Heart left ventricle (tissue), 16 donors: ENCODE measurements around the gene AUH. TPM values are rescaled to one million over a fixed set of nuclear protein-coding genes. Genes with fewer than 3 reads are reported as not detected.

Experiments
- ATAC-seq, 4 donors: fragments of 200-7000 bp; cut with Tn5 transposase; one replicate each; pipeline ENCODE4 v1.9.1; 2020 to 2022; ENCODE audit warnings: moderate library complexity in 4 of 4, mild to moderate bottlenecking in 3 of 4, moderate number of reproducible peaks in 1 of 4
- DNase-seq, 5 donors: peaks; one replicate each; pipeline ENCODE4 v3.0.0-alpha.2; 2020
- H3K27ac ChIP-seq, 12 donors: fragments of 200-600 bp; sonication (generic) in 4 of 12; one replicate each; pipeline versions ENCODE4 v1.5.0 to v1.8.0; 2016 to 2022; ENCODE audit warnings: mild to moderate bottlenecking in 2 of 12
- H3K27me3 ChIP-seq, 9 donors: fragments of 200-600 bp; sonication (generic) in 2 of 9; one replicate each; pipeline versions ENCODE4 v1.5.1 to v1.8.0; 2016 to 2022; ENCODE audit warnings: mild to moderate bottlenecking in 3 of 9
- H3K36me3 ChIP-seq, 9 donors: fragments of 200-600 bp; sonication (generic) in 2 of 9; one replicate each; pipeline versions ENCODE4 v1.5.0 to v1.8.0; 2018 to 2022; ENCODE audit warnings: mild to moderate bottlenecking in 2 of 9
- H3K4me1 ChIP-seq, 12 donors: fragments of 200-600 bp; sonication (generic) in 4 of 12; one replicate each; pipeline versions ENCODE4 v1.5.0 to v1.8.0; 2016 to 2022; ENCODE audit warnings: mild to moderate bottlenecking in 3 of 12
- H3K4me3 ChIP-seq, 12 donors: fragments of 200-600 bp; sonication (generic) in 4 of 12; one replicate each; pipeline versions ENCODE4 v1.5.0 to v1.8.0; 2017 to 2022; ENCODE audit warnings: mild to moderate bottlenecking in 9 of 12, moderate library complexity in 4 of 12
- H3K9me3 ChIP-seq, 12 donors: fragments of 200-600 bp; sonication (generic) in 4 of 12; one replicate each; pipeline versions ENCODE4 v1.5.0 to v1.8.0; 2016 to 2022; ENCODE audit warnings: mild to moderate bottlenecking in 1 of 12
- CTCF ChIP-seq, 12 donors: fragments of 200-600 bp; sonication (generic) in 4 of 12; IDR thresholded peaks; one replicate each; pipeline versions ENCODE4 v1.5.0 to v1.8.0; 2018 to 2022; ENCODE audit warnings: antibody characterized with exemption in 12 of 12, mild to moderate bottlenecking in 5 of 12
- POLR2A ChIP-seq, 2 donors: fragments of 450-650 bp; IDR thresholded peaks; one replicate each; pipeline ENCODE4 v1.6.1; 2017; ENCODE audit warnings: antibody characterized with exemption in 2 of 2, mild to moderate bottlenecking in 2 of 2, moderate library complexity in 2 of 2
- WGBS, 4 donors: extraction: QIAGEN DNeasy Blood & Tissue Kit in 2 of 4; methylation state at CpG; one replicate each; pipeline versions ENCODE4 v1.1.5 to v1.1.7; 2013 to 2018; 5-methylcytosine and 5-hydroxymethylcytosine counted together
- intact Hi-C, 10 donors: fragments of 100-400 bp; cut with DNase I; formaldehyde crosslinking; loops; one replicate each; pipeline versions ENCODE4 v1.11.1 to v1.14.2; 2022
- polyA plus RNA-seq, 2 donors: library from polyadenylated mRNA; stranded (reverse); fragments of 200-250 nt; gene quantifications; one replicate each; pipeline ENCODE4 v1.2.3, GENCODE V29; 2013
- total RNA-seq, 9 donors: library from RNA; depleted of rRNA in 2 of 9; stranded (reverse); fragments of >200 nt in 2 of 9; fragmentation: NEBNext Ultra II Directional in 3 of 9; extraction: Animal tissue kit (Norgen Biotek cat#: 25700) in 3 of 9; gene quantifications; one replicate each; pipeline versions ENCODE4 v1.1.0 to v1.2.4, GENCODE V29; 2016 to 2023
- donor health status: ischemic (EF 13 %, LVEDD 7.1; RV severe dilation, severe dysfunction).
- donor health status: healthy with polysubstance abuse.
- donor health status: DM: no; HTN: yes; CAD: no.
- donor health status: DM: no; HTN: no; CAD: no.
- donor health status: ischemic (EF 25% LVEDD 6.9; RV normal size, moderate dysfunction).
- donor health status: ischemic (EF 25% LVEDD 5.7; RV mildly dilated, moderate dysfunction).
- donor health status: healthy.
- donor health status: DM: yes; HTN: yes; CAD: no.
- donor health status: ischemic (EF 35%, LVEDD 5.7; RV mildly dilated, moderate dysfunction).
- donor health status: nonischemic (EF 11% LVEDD 7.7; RV severe dilation, severe dysfunction).
- donor health status: DM: yes; HTN: yes; CAD: no.
- donor health status: PGD.
- donor health status: ischemic (EF 29% LVEDD 5.4; RV normal size, mild dysfunction).
- donor health status: nonischemic (EF 23%, LVEDD 6.1; RV moderate dilation, normal function).

The AUH gene
- total and polyA plus RNA-seq, 11 donors = 19.0 to 54.7 (median 39.7) TPM

DNA sequence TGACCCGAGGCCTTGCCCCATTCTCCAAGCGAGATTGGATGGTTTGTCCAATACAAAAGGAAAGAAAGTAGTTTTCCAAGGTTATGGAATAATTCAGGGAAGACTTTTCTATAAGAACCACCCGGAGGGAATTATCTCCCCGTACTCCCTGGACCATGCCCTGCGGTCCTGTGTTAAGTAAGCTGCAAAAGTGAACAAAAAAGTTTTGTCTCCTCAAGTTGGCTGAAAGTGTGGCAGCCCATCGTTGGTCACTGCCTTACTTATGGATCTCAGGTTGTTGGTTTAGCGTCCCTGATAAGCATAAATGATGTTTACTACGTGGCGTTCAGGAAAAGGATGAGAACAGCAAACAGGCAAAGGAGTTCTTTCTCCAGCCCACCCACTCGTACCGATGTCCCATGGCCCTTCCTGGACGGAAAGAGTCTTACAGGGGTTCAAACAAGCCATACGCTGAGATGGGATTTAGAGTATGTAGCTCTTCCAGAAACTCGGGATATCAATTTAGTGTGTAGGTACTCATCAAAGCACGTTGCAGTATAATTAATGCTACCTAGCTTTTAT lies 413 bp upstream of the AUH start:
- no peak for DNase-seq
- no peaks in the 10 kb centered on the region for H3K27me3 ChIP-seq
- H3K27ac ChIP-seq = peak overlapping the region in 10 of 12 donors; percentile 75 to 97 (median 92)
- H3K9me3 ChIP-seq = no peaks in the 10 kb centered on the region
- peaks cover 0 to 6% (median 1%) of the 10 kb centered on the region in 9 donors for H3K36me3 ChIP-seq
- peak overlapping the region in 11 of 12 donors; percentile 93 to 100 (median 98) for H3K4me3 ChIP-seq
- 44 to 53% (median 51%) methylated on average over 15 of the region's 15 CpGs for WGBS, 4 donors
- intact Hi-C loops = loop anchor here (5.0 to 10.0 kb wide), 9 partner anchors 53 to 447 kb away; partner anchors contain the start of gene NFIL3 (in 6 of the 10)
- ATAC-seq = peak in 1 of 4 donors; percentile 34
- TF ChIP-seq POLR2A (IDR thresholded peaks at IDR 0.05) (no peak), CTCF (IDR thresholded peaks at IDR 0.05) (no peak)
- peaks cover 0 to 38% (median 28%) of the 10 kb centered on the region in 12 donors for H3K4me1 ChIP-seq

DNA sequence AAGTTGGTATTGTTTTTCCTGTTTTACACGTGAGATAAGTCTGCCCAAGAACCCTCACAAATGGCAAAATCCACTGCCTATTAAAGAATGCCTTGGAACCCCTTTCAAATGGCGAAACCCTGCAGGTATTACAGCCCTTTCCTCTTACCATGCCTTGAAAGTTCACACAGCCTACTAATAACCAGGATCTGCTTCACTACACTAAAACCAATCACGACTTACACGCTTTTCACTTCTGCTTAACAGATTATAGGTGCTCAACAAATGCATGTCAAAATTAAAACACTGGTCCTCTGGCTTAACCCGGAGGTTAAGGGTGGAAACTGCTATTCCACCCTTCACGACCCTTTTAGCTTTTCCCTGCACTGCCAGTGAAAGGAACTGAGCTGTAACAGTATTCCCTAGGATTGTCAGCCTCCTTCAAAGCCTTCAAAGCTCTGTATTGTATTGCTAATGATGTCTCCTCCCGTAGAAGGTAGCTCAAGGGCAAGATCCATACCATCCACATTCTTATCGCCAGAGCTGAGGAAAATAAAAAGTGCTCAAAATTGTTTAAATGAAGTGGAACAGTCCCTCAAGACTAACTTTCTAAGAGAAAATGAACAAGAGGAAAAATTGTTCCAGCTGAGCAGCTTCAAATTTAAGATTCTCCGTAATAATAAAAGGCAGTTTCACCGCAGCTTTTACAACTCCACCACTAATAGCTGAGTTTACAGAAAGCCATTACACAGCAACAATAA lies 997 bp downstream of the AUH start:
- H3K27me3 ChIP-seq = no peaks in the 10 kb centered on the region
- DNase-seq (no peak), ATAC-seq (no peak)
- intact Hi-C loops = loop anchor here (2.0 to 10.0 kb wide), 12 partner anchors 54 to 446 kb away; partner anchors contain the start of gene NFIL3 (in 7 of the 10)
- peaks cover 0 to 18% (median 8%) of the 10 kb centered on the region in 9 donors for H3K36me3 ChIP-seq
- no peaks in the 10 kb centered on the region for H3K9me3 ChIP-seq
- H3K4me1 ChIP-seq = peaks cover 0 to 44% (median 28%) of the 10 kb centered on the region in 12 donors
- peak overlapping the region; percentile 67 to 97 (median 92) for H3K27ac ChIP-seq
- 16 to 19% (median 18%) methylated on average over 10 of the region's 10 CpGs for WGBS, 4 donors
- peak overlapping the region; percentile 93 to 100 (median 98) for H3K4me3 ChIP-seq
- no peak for TF ChIP-seq CTCF (IDR thresholded peaks at IDR 0.05)
- no peak for TF ChIP-seq POLR2A (IDR thresholded peaks at IDR 0.05)

GRCh38 chr9:91359734-91360470 lies 1.8 kb downstream of the AUH start:
- intact Hi-C loops = loop anchor here (2.0 to 10.0 kb wide), 13 partner anchors 53 to 445 kb away; partner anchors contain the start of gene NFIL3 (in 7 of the 10)
- no peak for TF ChIP-seq CTCF (IDR thresholded peaks at IDR 0.05)
- no peak for TF ChIP-seq POLR2A (IDR thresholded peaks at IDR 0.05)
- peak overlapping the region in 10 of 12 donors; percentile 93 to 100 (median 98) for H3K4me3 ChIP-seq

More at GRCh38 chr9:91359734-91360470, 1.8 kb downstream of the AUH start:
- Histone ChIP-seq H3K9me3 (no peaks in the 10 kb centered on the region), H3K4me1 (peaks cover 0 to 44% (median 28%) of the 10 kb centered on the region in 12 donors), H3K27ac (peak overlapping the region in 3 of 12 donors; percentile 97), H3K36me3 (peaks cover 0 to 27% (median 16%) of the 10 kb centered on the region in 9 donors), H3K27me3 (no peaks in the 10 kb centered on the region)
- 59 to 69% (median 62%) methylated on average over 7 of the region's 7 CpGs for WGBS, 4 donors
- ATAC-seq (no peak), DNase-seq (no peak)
